Liver (tissue), 9 donors: Measurements from ENCODE around the gene NFATC4. TPM values are rescaled to one million over a fixed set of nuclear protein-coding genes. Genes with fewer than 3 reads are reported as not detected.

ENCODE experiments used
- DNase-seq: peaks from one replicate; pipeline ENCODE4 v3.0.0-alpha.2; 2017; ENCODE audit warnings: low spot score
- H3K27ac ChIP-seq, 2 donors: one replicate each; pipeline ENCODE4 v1.7.0; 2013; ENCODE audit warnings: inconsistent platforms in 2 of 2, low read length in 2 of 2, control low read depth in 1 of 2, low read depth in 1 of 2, mild to moderate bottlenecking in 1 of 2
- H3K27me3 ChIP-seq, 4 donors: one replicate each; pipeline versions ENCODE4 v1.6.1 to v1.7.0; 2013; ENCODE audit warnings: low read length in 3 of 4, inconsistent platforms in 1 of 4, mild to moderate bottlenecking in 1 of 4, moderate library complexity in 1 of 4; ENCODE audit not compliant: control insufficient read depth in 4 of 4, insufficient read depth in 4 of 4
- H3K36me3 ChIP-seq, 4 donors: one replicate each; pipeline versions ENCODE4 v1.6.1 to v1.7.0; 2013; ENCODE audit warnings: low read length in 3 of 4, mild to moderate bottlenecking in 3 of 4, low read depth in 1 of 4, moderate library complexity in 1 of 4; ENCODE audit not compliant: control insufficient read depth in 4 of 4, insufficient read depth in 3 of 4
- H3K4me1 ChIP-seq, 4 donors: one replicate each; pipeline versions ENCODE4 v1.6.1 to v1.7.0; 2013; ENCODE audit warnings: low read length in 3 of 4, mild to moderate bottlenecking in 3 of 4, moderate library complexity in 1 of 4; ENCODE audit not compliant: control insufficient read depth in 4 of 4, insufficient read depth in 4 of 4
- H3K4me3 ChIP-seq, 3 donors: one replicate each; pipeline versions ENCODE4 v1.6.1 to v1.7.0; 2013; ENCODE audit warnings: low read length in 3 of 3, control low read depth in 1 of 3, low read depth in 1 of 3, mild to moderate bottlenecking in 1 of 3
- H3K9ac ChIP-seq, 2 donors: one replicate each; pipeline ENCODE4 v1.7.0; 2013; ENCODE audit warnings: low read length in 2 of 2, mild to moderate bottlenecking in 2 of 2, moderate library complexity in 2 of 2, control low read depth in 1 of 2, low read depth in 1 of 2
- H3K9me3 ChIP-seq, 4 donors: one replicate each; pipeline versions ENCODE4 v1.6.1 to v1.7.0; 2013; ENCODE audit warnings: low read length in 3 of 4; ENCODE audit not compliant: control insufficient read depth in 4 of 4
- ATF3 ChIP-seq: IDR thresholded peaks from 2 replicates; pipeline ENCODE4 v1.6.1; 2016; ENCODE audit warnings: antibody characterized with exemption
- EGR1 ChIP-seq, 2 donors: IDR thresholded peaks; 2 replicates each; pipeline ENCODE4 v1.6.1; 2016 to 2018; ENCODE audit warnings: antibody characterized with exemption in 2 of 2, low read depth in 2 of 2
- FOXA1 ChIP-seq: IDR thresholded peaks from 2 replicates; pipeline ENCODE4 v1.6.1; 2016; ENCODE audit warnings: antibody characterized with exemption
- GABPA ChIP-seq, 2 donors: IDR thresholded peaks in 1 of 2; conservative IDR thresholded peaks in 1 of 2; 2 replicates each; pipeline ENCODE4 v1.6.1; 2016; ENCODE audit warnings: antibody characterized with exemption in 2 of 2, mild to moderate bottlenecking in 1 of 2, moderate library complexity in 1 of 2
- HNF4A ChIP-seq, 2 donors: conservative IDR thresholded peaks; 2 replicates each; pipeline ENCODE4 v1.6.1; 2016; ENCODE audit warnings: antibody characterized with exemption in 2 of 2, mild to moderate bottlenecking in 2 of 2
- HNF4G ChIP-seq: IDR thresholded peaks from 2 replicates; pipeline ENCODE4 v1.6.1; 2016; ENCODE audit warnings: antibody characterized with exemption
- JUND ChIP-seq, 2 donors: IDR thresholded peaks; 2 replicates each; pipeline ENCODE4 v1.6.1; 2016; ENCODE audit warnings: antibody characterized with exemption in 2 of 2
- NR2F2 ChIP-seq: IDR thresholded peaks from 2 replicates; pipeline ENCODE4 v1.6.1; 2016; ENCODE audit warnings: antibody characterized with exemption
- RAD21 ChIP-seq, 2 donors: IDR thresholded peaks; 2 replicates each; pipeline ENCODE4 v1.6.1; 2016; ENCODE audit warnings: antibody characterized with exemption in 2 of 2, mild to moderate bottlenecking in 2 of 2
- RXRA ChIP-seq, 2 donors: IDR thresholded peaks; 2 replicates each; pipeline ENCODE4 v1.6.1; 2017 to 2018; ENCODE audit warnings: antibody characterized with exemption in 2 of 2, mild to moderate bottlenecking in 1 of 2
- TAF1 ChIP-seq: conservative IDR thresholded peaks from 2 replicates; pipeline ENCODE4 v1.6.1; 2016; ENCODE audit warnings: antibody characterized with exemption, mild to moderate bottlenecking
- WGBS: extraction: QIAGEN DNeasy Blood & Tissue Kit; methylation state at CpG from one replicate; pipeline ENCODE4 v1.1.7; 2013; 5-methylcytosine and 5-hydroxymethylcytosine counted together
- polyA plus RNA-seq, 2 donors: library from polyadenylated mRNA; stranded (reverse) in 1 of 2; unstranded in 1 of 2; fragments of 200-250 nt in 1 of 2; fragments of >200 nt in 1 of 2; fragmentation: Nextera tagmentation in 1 of 2; extraction: Ambion mirVana in 1 of 2; gene quantifications; one replicate each; pipeline versions ENCODE4 v1.2.1 to v1.2.3, GENCODE V29; 2013 to 2015
- total RNA-seq, 2 donors: library from RNA; depleted of rRNA; stranded (reverse); fragments of >200 nt; gene quantifications; one replicate each; pipeline ENCODE4 v1.2.3, GENCODE V29; 2014
- TF ChIP-seq, protein P1 (sequence below): IDR thresholded peaks from 2 replicates; pipeline ENCODE4 v1.6.1; 2016; ENCODE audit warnings: antibody characterized with exemption
- donor health status: healthy.
- donor health status: healthy.
- donor health status: healthy.
- donor health status: healthy.
- donor health status: healthy.

Gene NFATC4
- total and polyA plus RNA-seq, 4 donors, result 1.0 to 3.6 (median 1.8) TPM

DNA sequence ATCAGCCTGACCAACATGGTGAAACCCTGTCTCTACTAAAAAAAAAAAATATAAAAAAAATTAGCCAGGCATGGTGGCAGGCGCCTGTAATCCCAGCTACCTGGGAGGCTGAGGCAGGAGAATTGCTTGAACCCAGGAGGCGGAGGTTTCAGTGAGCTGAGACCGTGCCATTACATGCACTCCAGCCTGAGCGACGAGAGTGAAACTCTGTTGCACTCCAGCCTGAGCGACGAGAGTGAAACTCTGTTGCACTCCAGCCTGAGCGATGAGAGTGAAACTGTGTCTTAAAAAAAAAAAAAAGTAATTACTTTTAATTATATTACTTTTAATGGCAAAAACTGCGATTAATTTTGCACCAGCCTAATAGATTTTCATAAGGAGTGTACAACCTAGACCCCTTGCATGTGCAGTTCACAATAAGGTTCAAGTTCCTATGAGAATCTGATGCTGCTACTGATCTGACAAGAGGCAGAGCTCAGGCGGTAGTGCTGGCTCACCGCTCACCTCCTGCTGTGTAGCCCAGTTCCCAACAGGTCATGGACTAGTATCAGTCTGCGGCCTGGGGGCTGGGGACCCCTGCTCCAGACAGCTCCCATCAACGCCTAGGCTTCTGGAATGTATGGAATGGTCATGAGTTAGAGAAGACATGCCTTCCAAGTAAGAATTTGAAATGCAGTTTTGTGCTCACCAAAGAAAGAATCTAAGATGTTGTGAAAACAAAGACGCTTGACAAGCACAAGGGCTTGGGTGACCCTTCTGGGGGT, 46.6 kb upstream of the NFATC4 start (continued):
- TF ChIP-seq FOXA1 (no peak), EGR1 (IDR thresholded peaks at IDR 0.05; ENCODE audit: low read depth in 2 of 2) (no peak), RAD21 (IDR thresholded peaks at IDR 0.05) (no peak), ATF3 (no peak)
- TF ChIP-seq, protein P1, sequence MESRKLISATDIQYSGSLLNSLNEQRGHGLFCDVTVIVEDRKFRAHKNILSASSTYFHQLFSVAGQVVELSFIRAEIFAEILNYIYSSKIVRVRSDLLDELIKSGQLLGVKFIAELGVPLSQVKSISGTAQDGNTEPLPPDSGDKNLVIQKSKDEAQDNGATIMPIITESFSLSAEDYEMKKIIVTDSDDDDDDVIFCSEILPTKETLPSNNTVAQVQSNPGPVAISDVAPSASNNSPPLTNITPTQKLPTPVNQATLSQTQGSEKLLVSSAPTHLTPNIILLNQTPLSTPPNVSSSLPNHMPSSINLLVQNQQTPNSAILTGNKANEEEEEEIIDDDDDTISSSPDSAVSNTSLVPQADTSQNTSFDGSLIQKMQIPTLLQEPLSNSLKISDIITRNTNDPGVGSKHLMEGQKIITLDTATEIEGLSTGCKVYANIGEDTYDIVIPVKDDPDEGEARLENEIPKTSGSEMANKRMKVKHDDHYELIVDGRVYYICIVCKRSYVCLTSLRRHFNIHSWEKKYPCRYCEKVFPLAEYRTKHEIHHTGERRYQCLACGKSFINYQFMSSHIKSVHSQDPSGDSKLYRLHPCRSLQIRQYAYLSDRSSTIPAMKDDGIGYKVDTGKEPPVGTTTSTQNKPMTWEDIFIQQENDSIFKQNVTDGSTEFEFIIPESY, result no peak

DNA sequence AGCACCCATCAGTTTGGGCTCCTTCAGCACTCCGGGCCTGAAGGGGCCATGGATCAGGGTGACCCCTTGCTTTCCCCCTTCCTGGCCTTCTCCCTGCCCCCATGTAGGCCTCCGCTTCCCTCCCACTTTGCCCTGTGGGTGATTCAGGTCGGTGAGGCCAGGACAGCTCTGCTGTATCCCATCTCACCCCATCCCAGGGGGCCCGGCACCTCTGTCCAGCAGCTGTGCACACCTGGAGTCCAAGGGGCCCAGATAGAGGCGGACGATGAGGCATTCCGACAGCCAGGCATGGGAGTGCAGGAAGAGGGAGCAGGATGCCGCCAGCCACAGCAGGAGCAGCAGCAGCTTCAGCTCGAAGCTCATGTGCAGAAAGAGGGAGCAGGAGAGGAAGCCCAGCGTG, 45.3 kb upstream of the NFATC4 start:
- peaks cover 0 to 6% (median 1%) of the 10 kb centered on the region in 4 donors for H3K4me1 ChIP-seq
- 87% methylated on average over 10 of the region's 10 CpGs for WGBS
- DNase-seq, result no peak
- H3K36me3 ChIP-seq, result no peaks in the 10 kb centered on the region
- H3K27me3 ChIP-seq, result no peaks in the 10 kb centered on the region
- no peaks in the 10 kb centered on the region for H3K9me3 ChIP-seq
- no peak overlapping the region for H3K4me3 ChIP-seq
- no peak overlapping the region for H3K9ac ChIP-seq
- no peak overlapping the region for H3K27ac ChIP-seq
- TF ChIP-seq TAF1 (no peak), NR2F2 (no peak), HNF4G (no peak)

DNA sequence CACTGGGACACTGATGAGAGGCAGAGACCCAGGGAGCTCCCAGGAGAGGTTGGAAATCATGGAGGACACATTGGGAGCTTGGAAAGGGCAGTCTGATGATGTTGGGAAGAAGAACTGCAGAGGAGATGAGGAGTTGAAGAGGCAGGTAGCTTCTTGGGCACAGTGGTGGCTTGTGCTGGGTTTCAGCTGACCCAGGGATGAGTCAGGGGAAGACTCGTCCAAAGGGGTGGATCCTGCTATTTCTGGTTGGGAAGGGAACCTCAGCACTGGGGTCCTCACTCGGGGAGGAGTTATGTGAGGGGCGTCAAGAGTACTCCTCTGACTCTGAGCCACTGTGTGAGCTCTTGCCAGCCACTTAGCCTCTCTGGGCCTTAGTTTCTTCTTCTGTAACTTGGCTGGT, 44.6 kb upstream of the NFATC4 start:
- Histone ChIP-seq H3K4me3 (no peak overlapping the region), H3K27me3 (no peaks in the 10 kb centered on the region), H3K9ac (no peak overlapping the region), H3K27ac (no peak overlapping the region), H3K4me1 (peaks cover 0 to 6% (median 1%) of the 10 kb centered on the region in 4 donors), H3K36me3 (no peaks in the 10 kb centered on the region), H3K9me3 (no peaks in the 10 kb centered on the region)
- DNase-seq, result no peak
- 77% methylated on average over 3 of the region's 3 CpGs for WGBS
- TF ChIP-seq ATF3 (no peak), EGR1 (IDR thresholded peaks at IDR 0.05; ENCODE audit: low read depth in 2 of 2) (no peak)

GRCh38 chr14:24324024-24324423, 44.0 kb upstream of the NFATC4 start:
- H3K9me3 ChIP-seq, result no peaks in the 10 kb centered on the region
- no peak overlapping the region for H3K27ac ChIP-seq
- TF ChIP-seq JUND (IDR thresholded peaks at IDR 0.05) (no peak), ATF3 (no peak), RAD21 (IDR thresholded peaks at IDR 0.05) (no peak), HNF4A (conservative IDR thresholded peaks at IDR 0.05) (no peak), EGR1 (IDR thresholded peaks at IDR 0.05; ENCODE audit: low read depth in 2 of 2) (no peak), RXRA (IDR thresholded peaks at IDR 0.05) (no peak), GABPA (IDR thresholded peaks at IDR 0.05 in 1 of 2, conservative IDR thresholded peaks at IDR 0.05 in 1 of 2) (no peak)
- TF ChIP-seq, protein P1, result no peak
- no peak overlapping the region for H3K4me3 ChIP-seq
- no peaks in the 10 kb centered on the region for H3K36me3 ChIP-seq
- DNase-seq, result no peak
- H3K9ac ChIP-seq, result no peak overlapping the region
- WGBS, result 84% methylated on average over 6 of the region's 6 CpGs
- H3K4me1 ChIP-seq, result peaks cover 0 to 6% (median 1%) of the 10 kb centered on the region in 4 donors
- H3K27me3 ChIP-seq, result no peaks in the 10 kb centered on the region
